H1 (cell line): ENCODE results near the gene AGAP1. TPM values are rescaled to one million over a fixed set of nuclear protein-coding genes. Genes with fewer than 3 reads are reported as not detected.

Source experiments
- CTCF ChIA-PET: fragments of 300-600 bp; sonication (Branson Sonifier 250); formaldehyde crosslinking; loops from one replicate; lab custom pipeline; 2021; ENCODE audit not compliant: partially characterized antibody; lab: Charles Lee
- POLR2A ChIA-PET: fragments of 300-600 bp; sonication (Branson Sonifier 250); formaldehyde crosslinking; loops from one replicate; lab custom pipeline; 2021; ENCODE audit warnings: inconsistent platforms; ENCODE audit not compliant: partially characterized antibody; lab: Charles Lee
- DNase-seq, 2 experiments: peaks; one replicate each; pipeline versions ENCODE4 v3.0.0 to v3.0.0-alpha.2; 2010 to 2022; ENCODE audit warnings: low spot score in 2 of 2, low read depth in 1 of 2, mixed read lengths in 1 of 2
- FAIRE-seq: peaks from 2 replicates; lab custom pipeline; 2011; peaks lifted over from hg19 to GRCh38; lab: Jason Lieb, UNC
- H2AFZ ChIP-seq: 2 replicates; pipeline ENCODE4 v1.8.1; 2012; ENCODE audit warnings: low read length, inconsistent platforms
- H2AK5ac ChIP-seq: 2 replicates; pipeline ENCODE4 v1.6.1; 2013; ENCODE audit warnings: low read depth, low read length
- H2BK120ac ChIP-seq: replicated peaks from 2 replicates; pipeline ENCODE3; 2013; ENCODE audit warnings: low read depth, low read length, inconsistent platforms
- H2BK12ac ChIP-seq: 2 replicates; pipeline ENCODE4 v1.6.1; 2013; ENCODE audit warnings: low read depth, low read length
- H2BK15ac ChIP-seq: 2 replicates; pipeline ENCODE4 v1.6.1; 2013; ENCODE audit warnings: low read length
- H2BK20ac ChIP-seq: 2 replicates; pipeline ENCODE4 v1.6.1; 2013; ENCODE audit warnings: low read length
- H2BK5ac ChIP-seq: 2 replicates; pipeline ENCODE4 v1.6.1; 2013; ENCODE audit warnings: low read depth, low read length
- H3K14ac ChIP-seq: 2 replicates; pipeline ENCODE4 v1.6.1; 2013; ENCODE audit warnings: inconsistent platforms; ENCODE audit not compliant: insufficient read length
- H3K18ac ChIP-seq: 2 replicates; pipeline ENCODE4 v1.6.1; 2013; ENCODE audit warnings: low read length; ENCODE audit errors: extremely low read depth
- H3K23ac ChIP-seq: 2 replicates; pipeline ENCODE4 v1.6.1; 2013; ENCODE audit warnings: inconsistent platforms; ENCODE audit not compliant: insufficient read length
- H3K23me2 ChIP-seq: 2 replicates; pipeline ENCODE4 v1.6.1; 2013; ENCODE audit warnings: low read depth, low read length
- H3K27ac ChIP-seq: 2 replicates; pipeline ENCODE4 v1.6.1; 2011; ENCODE audit warnings: low read depth, low read length, inconsistent platforms
- H3K27me3 ChIP-seq, 4 experiments: replicated peaks in 1 of 4; 1 replicate in 1 of 4; 2 replicates in 3 of 4; pipeline versions ENCODE4 v1.6.1 to v1.8.1; 2011 to 2013; ENCODE audit warnings: low read length in 3 of 4, mild to moderate bottlenecking in 3 of 4, inconsistent platforms in 2 of 4, mixed read lengths in 2 of 4, moderate library complexity in 1 of 4; ENCODE audit not compliant: control insufficient read depth in 3 of 4, insufficient read depth in 3 of 4; ENCODE audit errors: extremely low read depth in 1 of 4
- H3K36me3 ChIP-seq, 4 experiments: 2 replicates each; pipeline versions ENCODE4 v1.6.1 to v1.8.1; 2011 to 2013; ENCODE audit warnings: mild to moderate bottlenecking in 4 of 4, low read length in 3 of 4, moderate library complexity in 2 of 4, control low read depth in 1 of 4, inconsistent platforms in 1 of 4; ENCODE audit not compliant: insufficient read depth in 4 of 4, control insufficient read depth in 2 of 4
- H3K4ac ChIP-seq: replicated peaks from 2 replicates; pipeline ENCODE3; 2013; ENCODE audit warnings: low read length, low read depth, mixed read lengths, inconsistent platforms; ENCODE audit not compliant: insufficient read length
- H3K4me1 ChIP-seq, 4 experiments: replicated peaks in 1 of 4; 1 replicate in 1 of 4; 2 replicates in 3 of 4; pipeline versions ENCODE4 v1.6.1 to v1.8.1; 2011 to 2013; ENCODE audit warnings: low read length in 3 of 4, inconsistent platforms in 2 of 4, mixed read lengths in 1 of 4; ENCODE audit not compliant: insufficient read depth in 4 of 4, control insufficient read depth in 3 of 4
- H3K4me2 ChIP-seq, 2 experiments: 2 replicates each; pipeline versions ENCODE4 v1.6.1 to v1.8.1; 2011 to 2013; ENCODE audit warnings: low read depth in 2 of 2, low read length in 2 of 2, control low read depth in 1 of 2, inconsistent platforms in 1 of 2, mild to moderate bottlenecking in 1 of 2; ENCODE audit not compliant: insufficient read depth in 1 of 2
- H3K4me3 ChIP-seq, 4 experiments: fragments of 200-600, 300-600 bp in 1 of 4; sonication (generic), shearing (Covaris generic), sonication (Bioruptor Twin) in 1 of 4; 2 replicates each; pipeline versions ENCODE4 v1.5.1 to v1.8.1; 2011 to 2016; ENCODE audit warnings: low read length in 4 of 4, low read depth in 3 of 4, control low read depth in 2 of 4, inconsistent platforms in 2 of 4, mild to moderate bottlenecking in 2 of 4, mixed read lengths in 1 of 4, moderate library complexity in 1 of 4; ENCODE audit not compliant: insufficient read depth in 2 of 4; ENCODE audit errors: extremely low read depth in 1 of 4
- H3K56ac ChIP-seq: replicated peaks from 2 replicates; pipeline ENCODE3; 2013; ENCODE audit warnings: low read depth, mild to moderate bottlenecking, mixed read lengths, low read length, inconsistent platforms; ENCODE audit not compliant: insufficient read length
- H3K79me1 ChIP-seq: 2 replicates; pipeline ENCODE4 v1.6.1; 2013; ENCODE audit warnings: low read depth, low read length, control low read depth
- H3K79me2 ChIP-seq, 2 experiments: 2 replicates each; pipeline versions ENCODE4 v1.6.1 to v1.8.1; 2012 to 2013; ENCODE audit warnings: low read length in 2 of 2, mild to moderate bottlenecking in 2 of 2, inconsistent platforms in 1 of 2; ENCODE audit not compliant: insufficient read depth in 2 of 2, control insufficient read depth in 1 of 2
- H3K9ac ChIP-seq, 4 experiments: replicated peaks in 1 of 4; 1 replicate in 1 of 4; 2 replicates in 3 of 4; pipeline versions ENCODE4 v1.6.1 to v1.8.1; 2011 to 2013; ENCODE audit warnings: low read depth in 3 of 4, low read length in 3 of 4, control low read depth in 2 of 4, mild to moderate bottlenecking in 2 of 4, moderate library complexity in 2 of 4, inconsistent platforms in 1 of 4; ENCODE audit errors: extremely low read depth in 1 of 4
- H3K9me3 ChIP-seq, 2 experiments: 2 replicates each; pipeline versions ENCODE4 v1.6.1 to v1.8.1; 2012 to 2013; ENCODE audit warnings: mild to moderate bottlenecking in 2 of 2, moderate library complexity in 2 of 2, control low read depth in 1 of 2, inconsistent platforms in 1 of 2, low read depth in 1 of 2, low read length in 1 of 2, mixed read lengths in 1 of 2; ENCODE audit not compliant: insufficient read depth in 2 of 2
- H4K20me1 ChIP-seq, 2 experiments: replicated peaks in 1 of 2; 2 replicates each; pipeline versions ENCODE3 to v1.8.1; 2011 to 2013; ENCODE audit warnings: inconsistent platforms in 2 of 2, low read length in 2 of 2, mild to moderate bottlenecking in 1 of 2; ENCODE audit not compliant: insufficient read depth in 2 of 2, control insufficient read depth in 1 of 2
- H4K5ac ChIP-seq: 2 replicates; pipeline ENCODE4 v1.6.1; 2013; ENCODE audit warnings: low read length, low read depth, mixed read lengths, inconsistent platforms; ENCODE audit not compliant: insufficient read length
- H4K8ac ChIP-seq: 2 replicates; pipeline ENCODE4 v1.8.0; 2013; ENCODE audit warnings: mild to moderate bottlenecking, moderate library complexity, low read length, inconsistent platforms; ENCODE audit not compliant: insufficient read depth; ENCODE audit errors: extremely low read depth
- H4K91ac ChIP-seq: replicated peaks from 2 replicates; pipeline ENCODE3; 2013; ENCODE audit warnings: low read length, mixed read lengths, inconsistent platforms; ENCODE audit not compliant: insufficient read length
- BACH1 ChIP-seq: IDR thresholded peaks from 2 replicates; pipeline ENCODE4 v1.6.1; 2012; ENCODE audit warnings: low read length, improper control_type of control experiment
- BRCA1 ChIP-seq: IDR thresholded peaks from 2 replicates; pipeline ENCODE4 v1.6.1; 2012; ENCODE audit warnings: low read depth, low read length, improper control_type of control experiment
- CBX8 ChIP-seq: fragments of 300-800, 300-1000 bp; sonication (generic); IDR thresholded peaks from 2 replicates; pipeline ENCODE4 v1.7.1; 2016; ENCODE audit warnings: low read depth, low read length, borderline replicate concordance
- CREB1 ChIP-seq: IDR thresholded peaks from 2 replicates; pipeline ENCODE4 v1.6.1; 2012; ENCODE audit warnings: inconsistent platforms
- GTF2F1 ChIP-seq: IDR thresholded peaks from 2 replicates; pipeline ENCODE4 v1.6.1; 2012; ENCODE audit warnings: low read depth, low read length, improper control_type of control experiment, borderline replicate concordance
- KDM1A ChIP-seq: fragments of 200-600, 300-600 bp; sonication (generic); IDR thresholded peaks from 2 replicates; pipeline ENCODE4 v1.7.1; 2016; ENCODE audit warnings: mild to moderate bottlenecking, low read length, borderline replicate concordance
- KDM4A ChIP-seq: IDR thresholded peaks from one replicate; pipeline ENCODE4 v1.7.1; 2012; ENCODE audit warnings: low read depth, mild to moderate bottlenecking, moderate library complexity, low read length, inconsistent platforms; ENCODE audit not compliant: severe bottlenecking
- NANOG ChIP-seq: IDR thresholded peaks from 2 replicates; pipeline ENCODE4 v1.6.1; 2011; ENCODE audit warnings: low read length, low read depth, mild to moderate bottlenecking, inconsistent platforms; ENCODE audit not compliant: insufficient read depth, poor library complexity, severe bottlenecking
- RAD21 ChIP-seq, 2 experiments: IDR thresholded peaks in 1 of 2; conservative IDR thresholded peaks in 1 of 2; 2 replicates each; pipeline ENCODE4 v1.6.1; 2011; ENCODE audit warnings: low read depth in 2 of 2, low read length in 2 of 2, improper control_type of control experiment in 1 of 2, inconsistent platforms in 1 of 2, mild to moderate bottlenecking in 1 of 2, moderate library complexity in 1 of 2
- RBBP5 ChIP-seq: IDR thresholded peaks from 2 replicates; pipeline ENCODE4 v1.7.1; 2012; ENCODE audit warnings: low read depth, mild to moderate bottlenecking, inconsistent platforms, low read length, moderate library complexity, borderline replicate concordance
- SP2 ChIP-seq: IDR thresholded peaks from 2 replicates; pipeline ENCODE4 v1.6.1; 2012; ENCODE audit warnings: mild to moderate bottlenecking, low read length, inconsistent platforms
- TBP ChIP-seq: IDR thresholded peaks from 2 replicates; pipeline ENCODE4 v1.6.1; 2011; ENCODE audit warnings: low read depth, low read length, improper control_type of control experiment
- WGBS, 2 experiments: shearing (Covaris generic) in 1 of 2; methylation state at CpG; one replicate each; pipeline versions ENCODE4 v1.1.6 to v1.1.7; 2013 to 2015; ENCODE audit warnings: low lambda C conversion rate in 2 of 2, mixed read lengths in 2 of 2, inconsistent platforms in 1 of 2, low coverage in 1 of 2, missing lambda C conversion rate in 1 of 2; ENCODE audit not compliant: insufficient replicate concordance in 2 of 2, insufficient coverage in 1 of 2, insufficient read length in 1 of 2; ENCODE audit errors: extremely low coverage in 1 of 2, missing lambda C conversion rate in 1 of 2; 5-methylcytosine and 5-hydroxymethylcytosine counted together
- polyA plus RNA-seq, 7 experiments: library from polyadenylated mRNA; depleted of rRNA in 3 of 7; stranded (reverse) in 5 of 7; unstranded in 2 of 7; fragments of >200 nt in 5 of 7; fragments of 200-250 nt in 2 of 7; gene quantifications; 1 replicate in 5 of 7; 2 replicates in 1 of 7; 4 replicates in 1 of 7; pipeline versions ENCODE4 v1.2.1 to v1.2.3, GENCODE V29; 2011 to 2013; ENCODE audit warnings: missing spikeins in 2 of 7, mixed read lengths in 2 of 7
- total RNA-seq: library from RNA; stranded (reverse); fragmentation: NEBNext Ultra II Directional; extraction: Animal tissue kit (Norgen Biotek cat#: 25700); gene quantifications from 2 replicates; pipeline ENCODE4 v1.2.1, GENCODE V29; 2021
- TF ChIP-seq, protein P1 (sequence below): IDR thresholded peaks from 2 replicates; pipeline ENCODE4 v1.6.1; 2011; ENCODE audit warnings: low read length, improper control_type of control experiment

Gene AGAP1
- total and polyA plus RNA-seq, 2 of the 8 experiments (the other 6 are each of a cell fraction or from before 2014, with no cell fraction given): 18.1 to 39.4 TPM

- no peak overlapping the region for H3K9ac ChIP-seq
- no peak for FAIRE-seq
- POLR2A ChIA-PET: no interaction called here
- TF ChIP-seq RBBP5 (no peak), CBX8 (no peak), KDM4A (no peak), BACH1 (no peak), TBP (no peak), GTF2F1 (no peak), KDM1A (no peak), SP2 (no peak), RAD21 (IDR thresholded peaks at IDR 0.05 in 1 of 2, conservative IDR thresholded peaks at IDR 0.05 in 1 of 2; ENCODE audit: low read depth in 2 of 2, low read length in 2 of 2) (no peak), BRCA1 (no peak), CREB1 (no peak), NANOG (no peak)
- TF ChIP-seq, protein P1, sequence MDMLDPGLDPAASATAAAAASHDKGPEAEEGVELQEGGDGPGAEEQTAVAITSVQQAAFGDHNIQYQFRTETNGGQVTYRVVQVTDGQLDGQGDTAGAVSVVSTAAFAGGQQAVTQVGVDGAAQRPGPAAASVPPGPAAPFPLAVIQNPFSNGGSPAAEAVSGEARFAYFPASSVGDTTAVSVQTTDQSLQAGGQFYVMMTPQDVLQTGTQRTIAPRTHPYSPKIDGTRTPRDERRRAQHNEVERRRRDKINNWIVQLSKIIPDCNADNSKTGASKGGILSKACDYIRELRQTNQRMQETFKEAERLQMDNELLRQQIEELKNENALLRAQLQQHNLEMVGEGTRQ: no peak
Measured at GRCh38 chr2:235958931-235959410, 465.1 kb downstream of the AGAP1 start.

More at GRCh38 chr2:235958931-235959410, 465.1 kb downstream of the AGAP1 start:
- 90% methylated on average over 29 of the region's 29 CpGs; no CpG with 5 or more reads in 1 of the 2 experiments for WGBS, 2 experiments
- H4K8ac ChIP-seq: no peak overlapping the region
- H3K4ac ChIP-seq: no peak overlapping the region
- no peak for DNase-seq
- no peak overlapping the region for H4K91ac ChIP-seq
- no peaks in the 10 kb centered on the region for H3K4me1 ChIP-seq
- no peak overlapping the region for H2AFZ ChIP-seq
- no peak overlapping the region for H2BK12ac ChIP-seq
- H2AK5ac ChIP-seq: no peak overlapping the region
- no peak overlapping the region for H2BK20ac ChIP-seq
- peaks cover 0 to 2% of the 10 kb centered on the region in 2 experiments for H4K20me1 ChIP-seq
- no peaks in the 10 kb centered on the region for H3K79me2 ChIP-seq
- H3K27ac ChIP-seq: no peak overlapping the region
- H2BK15ac ChIP-seq: no peak overlapping the region
- H3K56ac ChIP-seq: no peak overlapping the region
- no peak overlapping the region for H3K14ac ChIP-seq
- no peaks in the 10 kb centered on the region for H3K9me3 ChIP-seq
- no peaks in the 10 kb centered on the region for H3K36me3 ChIP-seq
- H3K79me1 ChIP-seq: no peaks in the 10 kb centered on the region; the same call in none of the 2 replicates
- H3K4me2 ChIP-seq: no peak overlapping the region
- H3K4me3 ChIP-seq: no peak overlapping the region
- no peak overlapping the region for H4K5ac ChIP-seq
- H3K27me3 ChIP-seq: no peaks in the 10 kb centered on the region
- H2BK5ac ChIP-seq: no peak overlapping the region
- no peak overlapping the region for H3K23ac ChIP-seq
- CTCF ChIA-PET: interaction anchor here (0.7 to 1.6 kb wide), 9 partner anchors 10 to 219 kb away, joined by 3 to 5 read pairs (median 3); no protein-coding TSS in a partner anchor
- H3K23me2 ChIP-seq: no peaks in the 10 kb centered on the region
- no peak overlapping the region for H3K18ac ChIP-seq
- H2BK120ac ChIP-seq: no peak overlapping the region
